NB4 (cell line): ENCODE results near the gene VTCN1.

Source experiments
- DNase-seq: peaks from one replicate; pipeline ENCODE4 v3.0.0; 2010; ENCODE audit warnings: low read depth
- H3K4me3 ChIP-seq: one replicate; pipeline ENCODE4 v1.5.1; 2011; ENCODE audit warnings: mild to moderate bottlenecking, low read depth, low read length, moderate library complexity
- MAX ChIP-seq: IDR thresholded peaks from 2 replicates; pipeline ENCODE4 v1.6.1; 2011; ENCODE audit warnings: low read depth, low read length
- MYC ChIP-seq: IDR thresholded peaks from 2 replicates; pipeline ENCODE4 v1.6.1; 2011; ENCODE audit warnings: low read depth, low read length
- POLR2A ChIP-seq: IDR thresholded peaks from 2 replicates; pipeline ENCODE4 v1.6.1; 2011; ENCODE audit warnings: mild to moderate bottlenecking; ENCODE audit not compliant: insufficient read length; ENCODE audit errors: extremely low read depth
- TF ChIP-seq, protein P1 (sequence below): IDR thresholded peaks from one replicate; pipeline ENCODE4 v1.5.1; 2012; ENCODE audit warnings: low read depth, low read length

VTCN1 gene

DNA sequence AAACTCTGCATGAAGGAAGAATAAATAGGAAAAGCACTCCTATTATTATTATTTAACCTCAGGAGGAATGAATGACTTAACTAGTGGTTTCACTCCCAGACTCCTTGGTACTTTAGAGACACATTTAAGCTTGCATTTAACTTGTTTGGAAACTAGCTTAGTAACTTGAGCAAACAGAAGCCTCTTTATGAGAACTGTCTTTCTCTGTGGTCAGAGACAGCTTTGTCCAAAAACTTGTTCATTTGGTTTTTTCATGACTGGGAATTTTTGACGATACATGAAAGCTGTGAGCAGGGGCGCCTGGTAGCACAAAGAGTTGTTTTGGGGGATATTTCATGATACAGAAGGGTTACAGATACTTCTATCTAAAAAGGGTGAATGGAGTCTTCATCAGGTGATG lies 33.6 kb upstream of the VTCN1 start:
- DNase-seq: no peak
- no peak overlapping the region for H3K4me3 ChIP-seq
- TF ChIP-seq POLR2A (no peak), MYC (no peak), MAX (no peak)
- TF ChIP-seq, protein P1, sequence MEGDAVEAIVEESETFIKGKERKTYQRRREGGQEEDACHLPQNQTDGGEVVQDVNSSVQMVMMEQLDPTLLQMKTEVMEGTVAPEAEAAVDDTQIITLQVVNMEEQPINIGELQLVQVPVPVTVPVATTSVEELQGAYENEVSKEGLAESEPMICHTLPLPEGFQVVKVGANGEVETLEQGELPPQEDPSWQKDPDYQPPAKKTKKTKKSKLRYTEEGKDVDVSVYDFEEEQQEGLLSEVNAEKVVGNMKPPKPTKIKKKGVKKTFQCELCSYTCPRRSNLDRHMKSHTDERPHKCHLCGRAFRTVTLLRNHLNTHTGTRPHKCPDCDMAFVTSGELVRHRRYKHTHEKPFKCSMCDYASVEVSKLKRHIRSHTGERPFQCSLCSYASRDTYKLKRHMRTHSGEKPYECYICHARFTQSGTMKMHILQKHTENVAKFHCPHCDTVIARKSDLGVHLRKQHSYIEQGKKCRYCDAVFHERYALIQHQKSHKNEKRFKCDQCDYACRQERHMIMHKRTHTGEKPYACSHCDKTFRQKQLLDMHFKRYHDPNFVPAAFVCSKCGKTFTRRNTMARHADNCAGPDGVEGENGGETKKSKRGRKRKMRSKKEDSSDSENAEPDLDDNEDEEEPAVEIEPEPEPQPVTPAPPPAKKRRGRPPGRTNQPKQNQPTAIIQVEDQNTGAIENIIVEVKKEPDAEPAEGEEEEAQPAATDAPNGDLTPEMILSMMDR: no peak

GRCh38 chr1:117241512-117241911 lies 30.8 kb upstream of the VTCN1 start:
- no peak for DNase-seq
- H3K4me3 ChIP-seq: no peak overlapping the region
- no peak for TF ChIP-seq POLR2A
- TF ChIP-seq MYC: no peak
- TF ChIP-seq, protein P1: no peak
- no peak for TF ChIP-seq MAX

- no peak overlapping the region for H3K4me3 ChIP-seq
- DNase-seq: no peak
- TF ChIP-seq, protein P1: no peak
- TF ChIP-seq MAX (no peak), POLR2A (no peak), MYC (no peak)
Observed at GRCh38 chr1:117240547-117240946, 29.8 kb upstream of the VTCN1 start.

GRCh38 chr1:117239467-117239866 lies 28.7 kb upstream of the VTCN1 start:
- TF ChIP-seq, protein P1: no peak
- no peak for TF ChIP-seq MYC
- TF ChIP-seq POLR2A: no peak
- TF ChIP-seq MAX: no peak
- no peak overlapping the region for H3K4me3 ChIP-seq
- no peak for DNase-seq

DNA sequence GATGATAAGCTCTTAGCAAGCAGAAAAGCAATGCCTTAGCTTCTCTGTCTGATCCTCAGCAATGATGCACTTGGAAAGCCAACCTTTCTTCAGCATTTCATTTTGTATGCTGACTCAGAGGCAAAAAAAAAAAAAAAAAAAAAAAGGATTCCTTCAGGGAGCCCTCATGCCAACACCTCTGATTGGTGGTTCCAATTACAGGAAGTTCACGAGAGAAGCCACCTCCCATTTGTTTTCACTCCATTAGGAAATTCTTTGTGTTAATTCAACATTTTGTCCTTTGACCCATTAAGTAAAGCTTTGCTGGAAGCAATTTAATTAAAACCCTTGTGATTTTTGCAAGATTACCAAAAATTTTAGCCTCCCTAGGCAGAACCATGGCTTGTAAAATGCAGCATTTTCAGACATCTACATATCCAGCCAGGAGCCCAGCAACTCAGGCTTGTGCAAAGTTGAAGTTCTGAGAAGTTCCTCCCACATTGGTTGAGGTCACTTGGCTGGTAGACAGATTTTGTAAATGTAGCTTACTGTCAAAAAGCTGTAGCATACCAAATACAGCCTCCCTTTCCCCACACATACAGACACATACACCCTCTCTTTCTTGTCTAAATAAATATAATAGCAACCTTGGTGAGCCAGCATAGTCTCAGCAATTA lies 27.1 kb upstream of the VTCN1 start:
- no peak for TF ChIP-seq POLR2A
- TF ChIP-seq MYC: no peak
- TF ChIP-seq MAX: no peak
- TF ChIP-seq, protein P1: no peak
- H3K4me3 ChIP-seq: no peak overlapping the region
- DNase-seq: peak; percentile 6
